HepG2 (cell line): ENCODE measurements around the gene FUBP3. TPM values are rescaled to one million over a fixed set of nuclear protein-coding genes. Genes with fewer than 3 reads are reported as not detected.

ENCODE experiments used
- ATAC-seq: fragments of 200-7000 bp; cut with Tn5 transposase; 3 replicates; pipeline ENCODE4 v1.9.1; 2020; ENCODE audit warnings: mild to moderate bottlenecking, moderate library complexity
- BruUV-seq: library from RNA; stranded (reverse); fragments of 400-500 nt; replicated peaks from 2 replicates; lab custom pipeline; 2021; lab: Mats Ljungman, UMichigan
- CTCF ChIA-PET: fragments of 300-600 bp; formaldehyde crosslinking; extraction: SDS; loops from one replicate; lab custom pipeline; 2021; ENCODE audit warnings: low total read pairs, inconsistent platforms, low intra/inter-chr PET ratio; lab: Yijun Ruan, JAX
- POLR2A ChIA-PET: fragments of 350-600 bp; sonication (Branson Sonifier 250); formaldehyde crosslinking; loops from one replicate; lab custom pipeline; 2020; ENCODE audit warnings: antibody characterized with exemption, inconsistent platforms; lab: Yijun Ruan, JAX
- DNase-seq: peaks from one replicate; pipeline ENCODE4 v3.0.0-alpha.2; 2015; ENCODE audit warnings: low spot score
- FAIRE-seq: peaks from 3 replicates; lab custom pipeline; 2011; peaks lifted over from hg19 to GRCh38; lab: Jason Lieb, UNC
- H2AFZ ChIP-seq: one replicate; pipeline ENCODE4 v1.6.1; 2011; ENCODE audit warnings: low read length, inconsistent platforms
- H3K27ac ChIP-seq: fragments of 300-600 bp; 3 replicates; pipeline ENCODE4 v1.8.0; 2011; ENCODE audit warnings: mixed run types, mild to moderate bottlenecking, mixed read lengths, low read length, inconsistent platforms; ENCODE audit not compliant: insufficient read depth; ENCODE audit errors: extremely low read length
- H3K27me3 ChIP-seq, 2 experiments: fragments of 200-600 bp in 1 of 2; 2 replicates in 1 of 2; 3 replicates in 1 of 2; pipeline versions ENCODE4 v1.6.0 to v1.8.0; 2011; ENCODE audit warnings: low read length in 2 of 2, mild to moderate bottlenecking in 2 of 2, moderate library complexity in 2 of 2, inconsistent platforms in 1 of 2; ENCODE audit not compliant: insufficient read depth in 2 of 2, control insufficient read depth in 1 of 2
- H3K36me3 ChIP-seq, 2 experiments: fragments of 200-600 bp in 1 of 2; replicated peaks in 1 of 2; 2 replicates in 1 of 2; 3 replicates in 1 of 2; pipeline versions ENCODE4 v1.5.1 to v1.8.0; 2011; ENCODE audit warnings: low read length in 2 of 2, inconsistent platforms in 1 of 2; ENCODE audit not compliant: insufficient read depth in 2 of 2, control insufficient read depth in 1 of 2
- H3K4me1 ChIP-seq: 2 replicates; pipeline ENCODE4 v1.5.1; 2012; ENCODE audit warnings: low read length, inconsistent platforms; ENCODE audit not compliant: insufficient read depth
- H3K4me2 ChIP-seq: 2 replicates; pipeline ENCODE4 v1.6.0; 2011; ENCODE audit warnings: low read depth, low read length, inconsistent platforms
- H3K4me3 ChIP-seq, 3 experiments: fragments of 200-600 bp in 1 of 3; sonication (generic), shearing (Covaris generic) in 1 of 3; replicated peaks in 1 of 3; 2 replicates each; pipeline ENCODE4 v1.5.1; 2011 to 2016; ENCODE audit warnings: low read length in 3 of 3, inconsistent platforms in 2 of 3, low read depth in 2 of 3, mild to moderate bottlenecking in 2 of 3, control low read depth in 1 of 3, mixed read lengths in 1 of 3; ENCODE audit not compliant: insufficient read depth in 1 of 3
- H3K79me2 ChIP-seq: one replicate; pipeline ENCODE4 v1.6.1; 2011; ENCODE audit warnings: low read length, inconsistent platforms; ENCODE audit not compliant: insufficient read depth
- H3K9ac ChIP-seq: 2 replicates; pipeline ENCODE4 v1.6.0; 2011; ENCODE audit warnings: mild to moderate bottlenecking, low read depth, low read length, inconsistent platforms; ENCODE audit not compliant: insufficient read depth
- H3K9me3 ChIP-seq: 2 replicates; pipeline ENCODE4 v1.5.1; 2012; ENCODE audit warnings: mild to moderate bottlenecking, low read length
- H4K20me1 ChIP-seq: 2 replicates; pipeline ENCODE4 v1.6.0; 2011; ENCODE audit warnings: inconsistent platforms, mild to moderate bottlenecking, low read length, moderate library complexity; ENCODE audit not compliant: insufficient read depth
- FOXJ3 ChIP-seq: sonication (generic); formaldehyde crosslinking; IDR thresholded peaks from 2 replicates; pipeline ENCODE4 v1.4.0; 2020; ENCODE audit warnings: missing genetic modification reagents, mild to moderate bottlenecking, borderline replicate concordance
- HNRNPUL1 ChIP-seq: fragments of 200-400 bp; formaldehyde crosslinking; IDR thresholded peaks from 2 replicates; pipeline ENCODE4 v1.6.1; 2017; ENCODE audit warnings: low read depth, mild to moderate bottlenecking, low read length, moderate library complexity
- IKZF4 ChIP-seq: sonication (generic); formaldehyde crosslinking; IDR thresholded peaks from 2 replicates; pipeline ENCODE4 v1.5.1; 2020; ENCODE audit warnings: borderline replicate concordance, mild to moderate bottlenecking, low read depth, missing genetic modification reagents; ENCODE audit errors: not compliant biosample characterization
- KLF12 ChIP-seq: sonication (generic); formaldehyde crosslinking; IDR thresholded peaks from 2 replicates; pipeline ENCODE4 v1.4.0; 2020; ENCODE audit warnings: missing genetic modification reagents, borderline replicate concordance
- MAFF ChIP-seq: IDR thresholded peaks from 2 replicates; pipeline ENCODE4 v1.6.1; 2011; ENCODE audit warnings: low read depth, low read length, improper control_type of control experiment
- MAX ChIP-seq: IDR thresholded peaks from 2 replicates; pipeline ENCODE4 v1.6.1; 2012; ENCODE audit warnings: inconsistent platforms
- MLX ChIP-seq: IDR thresholded peaks from 2 replicates; pipeline ENCODE4 v1.6.1; 2016
- MXD1 ChIP-seq: sonication (generic); formaldehyde crosslinking; IDR thresholded peaks from 2 replicates; pipeline ENCODE4 v1.4.0; 2020; ENCODE audit warnings: mild to moderate bottlenecking, missing genetic modification reagents
- NFE2L2 ChIP-seq: fragments of 150-350 bp; IDR thresholded peaks from 2 replicates; pipeline ENCODE4 v1.6.1; 2014; ENCODE audit warnings: low read length
- ONECUT2 ChIP-seq: sonication (generic); formaldehyde crosslinking; IDR thresholded peaks from 2 replicates; pipeline ENCODE4 v1.4.0; 2020; ENCODE audit warnings: missing genetic modification reagents
- PRPF4 ChIP-seq: fragments of 200-400 bp; formaldehyde crosslinking; IDR thresholded peaks from 2 replicates; pipeline ENCODE4 v1.6.1; 2016; ENCODE audit warnings: low read length, low read depth; ENCODE audit not compliant: poor library complexity, severe bottlenecking
- TFDP1 ChIP-seq: IDR thresholded peaks from 2 replicates; pipeline ENCODE4 v1.6.1; 2016; ENCODE audit warnings: missing compliant biosample characterization, missing genetic modification reagents, borderline replicate concordance
- ZFP36L2 ChIP-seq: sonication (generic); formaldehyde crosslinking; IDR thresholded peaks from 2 replicates; pipeline ENCODE4 v1.4.0; 2020; ENCODE audit warnings: missing genetic modification reagents
- ZKSCAN1 ChIP-seq: fragments of 150-350 bp; IDR thresholded peaks from 2 replicates; pipeline ENCODE4 v1.6.1; 2014; ENCODE audit warnings: low read length
- ZNF740 ChIP-seq: sonication (generic); formaldehyde crosslinking; IDR thresholded peaks from 2 replicates; pipeline ENCODE4 v1.4.0; 2020; ENCODE audit warnings: missing genetic modification reagents
- ZSCAN25 ChIP-seq: sonication (generic); formaldehyde crosslinking; IDR thresholded peaks from 2 replicates; pipeline ENCODE4 v1.8.0; 2022; ENCODE audit warnings: mild to moderate bottlenecking, missing genetic modification reagents
- WGBS: methylation state at CpG from one replicate; pipeline ENCODE4 v1.1.6; 2017; ENCODE audit warnings: low lambda C conversion rate; 5-methylcytosine and 5-hydroxymethylcytosine counted together
- in situ Hi-C: cut with HindIII; loops from 2 replicates; pipeline ENCODE4 v1.10.0; 2017; ENCODE audit warnings: low pct_unique_long_range_greater_than_20kb; ENCODE audit not compliant: extremely low pct_ligation_motif_present
- intact Hi-C: fragments of 100-400 bp; cut with micrococcal nuclease; formaldehyde crosslinking; loops from one replicate; pipeline ENCODE4 v1.10.0; 2022; ENCODE audit not compliant: unreplicated experiment
- polyA plus RNA-seq, 8 experiments: library from polyadenylated mRNA; depleted of rRNA in 3 of 8; stranded (reverse) in 7 of 8; unstranded in 1 of 8; fragments of >200 nt; fragmentation: Illumina TruSeq in 4 of 8; extraction: Trizol in 4 of 8; gene quantifications; 2 replicates each; pipeline versions ENCODE4 v1.2.1 to v1.2.3, GENCODE V29; 2011 to 2016; ENCODE audit warnings: low read depth in 4 of 8, missing spikeins in 1 of 8, mixed read lengths in 1 of 8; ENCODE audit not compliant: insufficient read depth in 1 of 8
- total RNA-seq, 5 experiments: library from RNA; depleted of rRNA; stranded (reverse); fragments of >200 nt; fragmentation: Illumina TruSeq; extraction: Trizol; gene quantifications; 2 replicates each; pipeline ENCODE4 v1.2.3, GENCODE V29; 2016; ENCODE audit warnings: low read depth in 1 of 5

Gene FUBP3
- total and polyA plus RNA-seq, 2 of the 13 experiments (the other 11 are each of a cell fraction or from before 2014, with no cell fraction given) = 28.7 to 40.0 TPM

- H3K9me3 ChIP-seq = no peaks in the 10 kb centered on the region
- no peak overlapping the region for H3K4me2 ChIP-seq
- CTCF ChIA-PET = no interaction called here
- no peaks in the 10 kb centered on the region for H3K36me3 ChIP-seq
- H3K4me1 ChIP-seq = no peaks in the 10 kb centered on the region
- WGBS = 65% methylated on average over 8 of the region's 8 CpGs
- no peak overlapping the region for H3K9ac ChIP-seq
- no peak for FAIRE-seq
- no TSS peak for BruUV-seq
- in situ Hi-C loops = no loop called here
- H4K20me1 ChIP-seq = no peaks in the 10 kb centered on the region
- no peak for ATAC-seq
- DNase-seq = no peak
- H3K27ac ChIP-seq = no peak overlapping the region
- H2AFZ ChIP-seq = no peak overlapping the region
- intact Hi-C loops = no loop called here
- POLR2A ChIA-PET = no interaction called here
- no peak for TF ChIP-seq ZSCAN25
- peak; percentile 19; the same call in 1 of the 2 replicates for TF ChIP-seq MAFF
- no peak for TF ChIP-seq TFDP1 (CRISPR knock-in tag)
- TF ChIP-seq NFE2L2 = peak; percentile 36; the same call in 1 of the 2 replicates
- TF ChIP-seq MAX = no peak
- no peaks in the 10 kb centered on the region for H3K79me2 ChIP-seq
- no peak overlapping the region for H3K4me3 ChIP-seq
- peaks cover 11 to 44% of the 10 kb centered on the region in 2 experiments for H3K27me3 ChIP-seq
Measured at GRCh38 chr9:130672466-130672865, 93.1 kb downstream of the FUBP3 start.

GRCh38 chr9:130672933-130673615 is 93.7 kb downstream of the FUBP3 start:
- Histone ChIP-seq H3K9ac (no peak overlapping the region), H3K4me1 (no peaks in the 10 kb centered on the region), H3K27me3 (peaks cover 8 to 44% of the 10 kb centered on the region in 2 experiments), H3K4me2 (no peak overlapping the region), H3K27ac (no peak overlapping the region), H3K4me3 (no peak overlapping the region), H4K20me1 (no peaks in the 10 kb centered on the region), H3K9me3 (no peaks in the 10 kb centered on the region), H3K79me2 (no peaks in the 10 kb centered on the region), H3K36me3 (no peaks in the 10 kb centered on the region), H2AFZ (no peak overlapping the region)
- BruUV-seq = no TSS peak
- FAIRE-seq (no peak), DNase-seq (no peak), ATAC-seq (no peak)
- in situ Hi-C loops = no loop called here
- 38% methylated on average over 7 of the region's 12 CpGs for WGBS
- ChIA-PET POLR2A (no interaction called here), CTCF (no interaction called here)
- intact Hi-C loops = no loop called here
- TF ChIP-seq MLX (CRISPR knock-in tag) (no peak), ONECUT2 (CRISPR knock-in tag) (no peak), PRPF4 (no peak), ZFP36L2 (no peak), FOXJ3 (no peak), IKZF4 (CRISPR knock-in tag) (no peak), KLF12 (no peak), HNRNPUL1 (no peak), ZKSCAN1 (no peak), ZNF740 (no peak), MXD1 (CRISPR knock-in tag) (no peak)
